Heart left ventricle (tissue), 16 donors: ENCODE data around the gene TRMT6. TPM values are rescaled to one million over a fixed set of nuclear protein-coding genes. Genes with fewer than 3 reads are reported as not detected.

Experiments used
- ATAC-seq, 4 donors: fragments of 200-7000 bp; cut with Tn5 transposase; one replicate each; pipeline ENCODE4 v1.9.1; 2020 to 2022; ENCODE audit warnings: moderate library complexity in 4 of 4, mild to moderate bottlenecking in 3 of 4, moderate number of reproducible peaks in 1 of 4
- DNase-seq, 5 donors: peaks; one replicate each; pipeline ENCODE4 v3.0.0-alpha.2; 2020
- H3K27ac ChIP-seq, 12 donors: fragments of 200-600 bp; sonication (generic) in 4 of 12; one replicate each; pipeline versions ENCODE4 v1.5.0 to v1.8.0; 2016 to 2022; ENCODE audit warnings: mild to moderate bottlenecking in 2 of 12
- H3K27me3 ChIP-seq, 9 donors: fragments of 200-600 bp; sonication (generic) in 2 of 9; one replicate each; pipeline versions ENCODE4 v1.5.1 to v1.8.0; 2016 to 2022; ENCODE audit warnings: mild to moderate bottlenecking in 3 of 9
- H3K36me3 ChIP-seq, 9 donors: fragments of 200-600 bp; sonication (generic) in 2 of 9; one replicate each; pipeline versions ENCODE4 v1.5.0 to v1.8.0; 2018 to 2022; ENCODE audit warnings: mild to moderate bottlenecking in 2 of 9
- H3K4me1 ChIP-seq, 12 donors: fragments of 200-600 bp; sonication (generic) in 4 of 12; one replicate each; pipeline versions ENCODE4 v1.5.0 to v1.8.0; 2016 to 2022; ENCODE audit warnings: mild to moderate bottlenecking in 3 of 12
- H3K4me3 ChIP-seq, 12 donors: fragments of 200-600 bp; sonication (generic) in 4 of 12; one replicate each; pipeline versions ENCODE4 v1.5.0 to v1.8.0; 2017 to 2022; ENCODE audit warnings: mild to moderate bottlenecking in 9 of 12, moderate library complexity in 4 of 12
- H3K9me3 ChIP-seq, 12 donors: fragments of 200-600 bp; sonication (generic) in 4 of 12; one replicate each; pipeline versions ENCODE4 v1.5.0 to v1.8.0; 2016 to 2022; ENCODE audit warnings: mild to moderate bottlenecking in 1 of 12
- CTCF ChIP-seq, 12 donors: fragments of 200-600 bp; sonication (generic) in 4 of 12; IDR thresholded peaks; one replicate each; pipeline versions ENCODE4 v1.5.0 to v1.8.0; 2018 to 2022; ENCODE audit warnings: antibody characterized with exemption in 12 of 12, mild to moderate bottlenecking in 5 of 12
- POLR2A ChIP-seq, 2 donors: fragments of 450-650 bp; IDR thresholded peaks; one replicate each; pipeline ENCODE4 v1.6.1; 2017; ENCODE audit warnings: antibody characterized with exemption in 2 of 2, mild to moderate bottlenecking in 2 of 2, moderate library complexity in 2 of 2
- WGBS, 4 donors: extraction: QIAGEN DNeasy Blood & Tissue Kit in 2 of 4; methylation state at CpG; one replicate each; pipeline versions ENCODE4 v1.1.5 to v1.1.7; 2013 to 2018; 5-methylcytosine and 5-hydroxymethylcytosine counted together
- intact Hi-C, 10 donors: fragments of 100-400 bp; cut with DNase I; formaldehyde crosslinking; loops; one replicate each; pipeline versions ENCODE4 v1.11.1 to v1.14.2; 2022
- polyA plus RNA-seq, 2 donors: library from polyadenylated mRNA; stranded (reverse); fragments of 200-250 nt; gene quantifications; one replicate each; pipeline ENCODE4 v1.2.3, GENCODE V29; 2013
- total RNA-seq, 9 donors: library from RNA; depleted of rRNA in 2 of 9; stranded (reverse); fragments of >200 nt in 2 of 9; fragmentation: NEBNext Ultra II Directional in 3 of 9; extraction: Animal tissue kit (Norgen Biotek cat#: 25700) in 3 of 9; gene quantifications; one replicate each; pipeline versions ENCODE4 v1.1.0 to v1.2.4, GENCODE V29; 2016 to 2023
- donor health status: ischemic (EF 13 %, LVEDD 7.1; RV severe dilation, severe dysfunction).
- donor health status: healthy with polysubstance abuse.
- donor health status: DM: no; HTN: yes; CAD: no.
- donor health status: DM: no; HTN: no; CAD: no.
- donor health status: ischemic (EF 25% LVEDD 6.9; RV normal size, moderate dysfunction).
- donor health status: ischemic (EF 25% LVEDD 5.7; RV mildly dilated, moderate dysfunction).
- donor health status: healthy.
- donor health status: DM: yes; HTN: yes; CAD: no.
- donor health status: ischemic (EF 35%, LVEDD 5.7; RV mildly dilated, moderate dysfunction).
- donor health status: nonischemic (EF 11% LVEDD 7.7; RV severe dilation, severe dysfunction).
- donor health status: DM: yes; HTN: yes; CAD: no.
- donor health status: PGD.
- donor health status: ischemic (EF 29% LVEDD 5.4; RV normal size, mild dysfunction).
- donor health status: nonischemic (EF 23%, LVEDD 6.1; RV moderate dilation, normal function).

TRMT6 gene
- total and polyA plus RNA-seq, 11 donors: 4.8 to 18.2 (median 9.8) TPM

- DNase-seq (no peak), ATAC-seq (no peak)
- no peaks in the 10 kb centered on the region for H3K4me1 ChIP-seq
- 90 to 96% (median 94%) methylated on average over 2 of the region's 2 CpGs for WGBS, 4 donors
- H3K27ac ChIP-seq: no peak overlapping the region
- no peaks in the 10 kb centered on the region for H3K9me3 ChIP-seq
- H3K36me3 ChIP-seq: peaks cover 0 to 58% (median 19%) of the 10 kb centered on the region in 9 donors
- TF ChIP-seq POLR2A (IDR thresholded peaks at IDR 0.05) (no peak), CTCF (IDR thresholded peaks at IDR 0.05) (no peak)
- no peaks in the 10 kb centered on the region for H3K27me3 ChIP-seq
- intact Hi-C loops: no loop called here
- H3K4me3 ChIP-seq: no peak overlapping the region
Measured at GRCh38 chr20:5991623-5992441, 41.5 kb upstream of the TRMT6 start.

- DNase-seq (no peak), ATAC-seq (no peak)
- TF ChIP-seq POLR2A (IDR thresholded peaks at IDR 0.05): no peak
- TF ChIP-seq CTCF (IDR thresholded peaks at IDR 0.05): no peak
- H3K27me3 ChIP-seq: no peaks in the 10 kb centered on the region
- intact Hi-C loops: no loop called here
- no peak overlapping the region for H3K4me3 ChIP-seq
- no peak overlapping the region for H3K27ac ChIP-seq
- H3K9me3 ChIP-seq: no peaks in the 10 kb centered on the region
- H3K4me1 ChIP-seq: no peaks in the 10 kb centered on the region
- peaks cover 0 to 64% (median 22%) of the 10 kb centered on the region in 9 donors for H3K36me3 ChIP-seq
- 94 to 97% (median 96%) methylated on average over 3 of the region's 3 CpGs for WGBS, 4 donors
Measured at GRCh38 chr20:5990946-5991345, 40.6 kb upstream of the TRMT6 start.

- no peaks in the 10 kb centered on the region for H3K9me3 ChIP-seq
- no peaks in the 10 kb centered on the region for H3K27me3 ChIP-seq
- no peak for DNase-seq
- no peak overlapping the region for H3K4me3 ChIP-seq
- WGBS, 4 donors: 93 to 100% (median 96%) methylated on average over 1 of the region's 1 CpG
- H3K4me1 ChIP-seq: no peaks in the 10 kb centered on the region
- no peak overlapping the region for H3K27ac ChIP-seq
- ATAC-seq: no peak
- H3K36me3 ChIP-seq: peaks cover 0 to 56% (median 16%) of the 10 kb centered on the region in 9 donors
- TF ChIP-seq CTCF (IDR thresholded peaks at IDR 0.05): no peak
- TF ChIP-seq POLR2A (IDR thresholded peaks at IDR 0.05): no peak
- intact Hi-C loops: no loop called here
Measured at GRCh38 chr20:5989539-5989938, 39.2 kb upstream of the TRMT6 start.

DNA sequence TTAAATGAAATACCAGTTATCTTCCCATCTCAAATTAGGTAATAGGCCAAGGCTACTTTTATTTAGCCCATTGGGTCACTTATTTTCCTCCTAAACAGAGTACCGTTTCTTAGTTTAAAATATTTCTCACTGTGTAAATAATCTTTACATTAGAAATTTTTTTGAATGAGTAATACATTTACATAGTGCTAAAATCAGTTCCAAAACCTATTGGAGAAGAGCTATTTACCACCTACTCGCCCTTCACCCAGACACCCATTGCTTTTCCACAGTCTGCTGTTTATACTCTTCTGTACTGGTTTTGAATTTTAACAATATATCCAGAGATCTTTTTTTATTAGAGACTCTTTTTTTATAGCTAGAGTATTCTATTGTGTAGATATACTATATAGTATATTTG lies 37.0 kb upstream of the TRMT6 start:
- Histone ChIP-seq H3K4me1 (no peaks in the 10 kb centered on the region), H3K27ac (no peak overlapping the region), H3K36me3 (peaks cover 0 to 64% (median 24%) of the 10 kb centered on the region in 9 donors), H3K4me3 (no peak overlapping the region), H3K27me3 (no peaks in the 10 kb centered on the region), H3K9me3 (no peaks in the 10 kb centered on the region)
- WGBS, 4 donors: 95 to 98% (median 96%) methylated on average over 2 of the region's 2 CpGs
- no peak for DNase-seq
- no peak for TF ChIP-seq CTCF (IDR thresholded peaks at IDR 0.05)
- no peak for TF ChIP-seq POLR2A (IDR thresholded peaks at IDR 0.05)
- intact Hi-C loops: no loop called here
- ATAC-seq: no peak
